K562 (cell line): ENCODE measurements around the gene MRPS18B. TPM values are rescaled to one million over a fixed set of nuclear protein-coding genes. Genes with fewer than 3 reads are reported as not detected.

Experiments
- GTF2A2 ChIP-seq: IDR thresholded peaks from 2 replicates; pipeline ENCODE4 v1.6.1; 2016; ENCODE audit warnings: mild to moderate bottlenecking, missing genetic modification characterization, missing compliant biosample characterization
- KAT7 ChIP-seq: sonication (generic); formaldehyde crosslinking; IDR thresholded peaks from 2 replicates; pipeline ENCODE4 v1.8.0; 2022; ENCODE audit warnings: missing genetic modification reagents, mild to moderate bottlenecking, borderline replicate concordance
- MCM7 ChIP-seq, 2 experiments: fragments of 450-650 bp; IDR thresholded peaks; 2 replicates each; pipeline ENCODE4 v1.6.1; 2016 to 2018
- SMC3 ChIP-seq: conservative IDR thresholded peaks from 2 replicates; pipeline ENCODE4 v1.6.1; 2011; ENCODE audit warnings: low read depth, low read length, improper control_type of control experiment; ENCODE audit not compliant: insufficient read depth
- TEAD2 ChIP-seq: fragments of 450-650 bp; IDR thresholded peaks from 2 replicates; pipeline ENCODE4 v1.6.1; 2016; ENCODE audit warnings: missing genetic modification characterization, control low read depth, missing compliant biosample characterization
- U2AF1 ChIP-seq: fragments of 200-400 bp; formaldehyde crosslinking; optimal IDR thresholded peaks from 2 replicates; pipeline ENCODE3; 2017; ENCODE audit warnings: mild to moderate bottlenecking, low read depth, low read length, moderate library complexity
- ZNF140 ChIP-seq: fragments of 250-450 bp; sonication (Bioruptor Pico); IDR thresholded peaks from 2 replicates; pipeline ENCODE4 v1.8.0; 2021; ENCODE audit warnings: moderate library complexity, mild to moderate bottlenecking, inconsistent platforms
- ZNF263 ChIP-seq: sonication (generic); formaldehyde crosslinking; IDR thresholded peaks from 2 replicates; pipeline ENCODE4 v1.8.0; 2022; ENCODE audit warnings: mild to moderate bottlenecking, missing genetic modification reagents, borderline replicate concordance
- polyA plus RNA-seq, 8 experiments: library from polyadenylated mRNA; depleted of rRNA in 4 of 8; stranded (reverse) in 5 of 8; unstranded in 3 of 8; fragments of >200 nt; fragmentation: Nextera tagmentation in 2 of 8; fragmentation: Illumina TruSeq in 1 of 8; extraction: Ambion mirVana in 2 of 8; extraction: Trizol in 1 of 8; gene quantifications; 2 replicates each; pipeline versions ENCODE4 v1.2.1 to v1.2.3, GENCODE V29; 2011 to 2014; ENCODE audit warnings: inconsistent platforms in 1 of 8, missing spikeins in 1 of 8
- total RNA-seq, 7 experiments: library from RNA; depleted of rRNA in 6 of 7; stranded (reverse); fragments of >200 nt in 6 of 7; fragmentation: Illumina TruSeq in 2 of 7; extraction: Trizol in 2 of 7; gene quantifications; 2 replicates each; pipeline versions ENCODE4 v1.2.1 to v1.2.3, GENCODE V29; 2011 to 2021; ENCODE audit warnings: low replicate concordance in 1 of 7
- TF ChIP-seq, protein P1 (sequence below): fragments of 200-600 bp; sonication (generic); IDR thresholded peaks from one replicate; pipeline ENCODE4 v1.6.1; 2012; ENCODE audit warnings: mild to moderate bottlenecking, low read depth, low read length, inconsistent platforms
- TF ChIP-seq, protein P2 (sequence below): sonication (generic); formaldehyde crosslinking; IDR thresholded peaks from 2 replicates; pipeline ENCODE4 v1.8.1; 2022; ENCODE audit warnings: missing genetic modification reagents
- TF ChIP-seq, protein P3 (sequence below): fragments of 250-450 bp; sonication (Bioruptor Pico); IDR thresholded peaks from 2 replicates; pipeline ENCODE4 v1.5.0; 2021; ENCODE audit warnings: mild to moderate bottlenecking, moderate library complexity

Gene MRPS18B
- total and polyA plus RNA-seq, 9 of the 15 experiments (the other 6 are each of a cell fraction or from before 2014, with no cell fraction given): 132 to 383 (median 178) TPM

DNA sequence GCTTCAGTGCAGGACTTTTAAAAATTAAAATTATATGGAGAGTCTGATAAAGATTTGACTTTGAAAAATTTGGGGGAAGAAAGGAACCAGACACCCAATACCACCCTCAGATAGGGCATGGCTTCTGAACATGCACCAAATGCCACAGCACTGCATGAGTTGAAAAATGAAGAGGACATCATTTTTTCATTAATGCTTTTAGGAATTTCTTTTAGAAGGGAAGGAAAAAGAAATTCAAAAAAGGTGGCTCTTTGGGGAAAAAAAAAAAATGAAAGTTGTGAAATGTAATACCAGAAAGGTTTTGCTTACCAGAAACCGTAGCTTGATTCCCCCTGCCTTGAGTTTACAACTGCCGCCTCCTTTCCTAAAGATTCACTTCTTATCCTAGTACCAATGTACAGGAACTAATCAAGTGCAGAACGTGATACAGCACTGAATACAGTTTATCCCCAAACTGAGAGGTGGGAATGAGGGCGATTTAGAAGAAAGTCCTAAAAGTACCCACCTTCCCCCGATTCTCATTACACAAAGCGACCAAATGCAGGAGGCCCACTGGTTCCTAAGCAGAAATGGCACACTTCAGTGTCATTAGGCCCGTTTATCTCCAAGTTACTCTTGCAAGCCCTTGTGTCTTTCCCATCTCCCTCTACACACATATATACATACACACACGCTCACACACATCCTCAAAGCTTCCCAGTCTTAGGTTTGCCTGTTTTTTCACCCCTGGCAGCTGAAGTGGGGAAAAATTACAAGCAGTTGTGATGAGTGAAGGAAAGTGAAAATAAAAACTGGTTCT lies 3.4 kb upstream of the MRPS18B start (continued):
- no peak for TF ChIP-seq ZNF140 (CRISPR knock-in tag)
- TF ChIP-seq U2AF1: peak; percentile 26
- TF ChIP-seq TEAD2: no peak
- no peak for TF ChIP-seq MCM7 (IDR thresholded peaks at IDR 0.05)
- no peak for TF ChIP-seq GTF2A2
- no peak for TF ChIP-seq SMC3
- TF ChIP-seq, protein P1, sequence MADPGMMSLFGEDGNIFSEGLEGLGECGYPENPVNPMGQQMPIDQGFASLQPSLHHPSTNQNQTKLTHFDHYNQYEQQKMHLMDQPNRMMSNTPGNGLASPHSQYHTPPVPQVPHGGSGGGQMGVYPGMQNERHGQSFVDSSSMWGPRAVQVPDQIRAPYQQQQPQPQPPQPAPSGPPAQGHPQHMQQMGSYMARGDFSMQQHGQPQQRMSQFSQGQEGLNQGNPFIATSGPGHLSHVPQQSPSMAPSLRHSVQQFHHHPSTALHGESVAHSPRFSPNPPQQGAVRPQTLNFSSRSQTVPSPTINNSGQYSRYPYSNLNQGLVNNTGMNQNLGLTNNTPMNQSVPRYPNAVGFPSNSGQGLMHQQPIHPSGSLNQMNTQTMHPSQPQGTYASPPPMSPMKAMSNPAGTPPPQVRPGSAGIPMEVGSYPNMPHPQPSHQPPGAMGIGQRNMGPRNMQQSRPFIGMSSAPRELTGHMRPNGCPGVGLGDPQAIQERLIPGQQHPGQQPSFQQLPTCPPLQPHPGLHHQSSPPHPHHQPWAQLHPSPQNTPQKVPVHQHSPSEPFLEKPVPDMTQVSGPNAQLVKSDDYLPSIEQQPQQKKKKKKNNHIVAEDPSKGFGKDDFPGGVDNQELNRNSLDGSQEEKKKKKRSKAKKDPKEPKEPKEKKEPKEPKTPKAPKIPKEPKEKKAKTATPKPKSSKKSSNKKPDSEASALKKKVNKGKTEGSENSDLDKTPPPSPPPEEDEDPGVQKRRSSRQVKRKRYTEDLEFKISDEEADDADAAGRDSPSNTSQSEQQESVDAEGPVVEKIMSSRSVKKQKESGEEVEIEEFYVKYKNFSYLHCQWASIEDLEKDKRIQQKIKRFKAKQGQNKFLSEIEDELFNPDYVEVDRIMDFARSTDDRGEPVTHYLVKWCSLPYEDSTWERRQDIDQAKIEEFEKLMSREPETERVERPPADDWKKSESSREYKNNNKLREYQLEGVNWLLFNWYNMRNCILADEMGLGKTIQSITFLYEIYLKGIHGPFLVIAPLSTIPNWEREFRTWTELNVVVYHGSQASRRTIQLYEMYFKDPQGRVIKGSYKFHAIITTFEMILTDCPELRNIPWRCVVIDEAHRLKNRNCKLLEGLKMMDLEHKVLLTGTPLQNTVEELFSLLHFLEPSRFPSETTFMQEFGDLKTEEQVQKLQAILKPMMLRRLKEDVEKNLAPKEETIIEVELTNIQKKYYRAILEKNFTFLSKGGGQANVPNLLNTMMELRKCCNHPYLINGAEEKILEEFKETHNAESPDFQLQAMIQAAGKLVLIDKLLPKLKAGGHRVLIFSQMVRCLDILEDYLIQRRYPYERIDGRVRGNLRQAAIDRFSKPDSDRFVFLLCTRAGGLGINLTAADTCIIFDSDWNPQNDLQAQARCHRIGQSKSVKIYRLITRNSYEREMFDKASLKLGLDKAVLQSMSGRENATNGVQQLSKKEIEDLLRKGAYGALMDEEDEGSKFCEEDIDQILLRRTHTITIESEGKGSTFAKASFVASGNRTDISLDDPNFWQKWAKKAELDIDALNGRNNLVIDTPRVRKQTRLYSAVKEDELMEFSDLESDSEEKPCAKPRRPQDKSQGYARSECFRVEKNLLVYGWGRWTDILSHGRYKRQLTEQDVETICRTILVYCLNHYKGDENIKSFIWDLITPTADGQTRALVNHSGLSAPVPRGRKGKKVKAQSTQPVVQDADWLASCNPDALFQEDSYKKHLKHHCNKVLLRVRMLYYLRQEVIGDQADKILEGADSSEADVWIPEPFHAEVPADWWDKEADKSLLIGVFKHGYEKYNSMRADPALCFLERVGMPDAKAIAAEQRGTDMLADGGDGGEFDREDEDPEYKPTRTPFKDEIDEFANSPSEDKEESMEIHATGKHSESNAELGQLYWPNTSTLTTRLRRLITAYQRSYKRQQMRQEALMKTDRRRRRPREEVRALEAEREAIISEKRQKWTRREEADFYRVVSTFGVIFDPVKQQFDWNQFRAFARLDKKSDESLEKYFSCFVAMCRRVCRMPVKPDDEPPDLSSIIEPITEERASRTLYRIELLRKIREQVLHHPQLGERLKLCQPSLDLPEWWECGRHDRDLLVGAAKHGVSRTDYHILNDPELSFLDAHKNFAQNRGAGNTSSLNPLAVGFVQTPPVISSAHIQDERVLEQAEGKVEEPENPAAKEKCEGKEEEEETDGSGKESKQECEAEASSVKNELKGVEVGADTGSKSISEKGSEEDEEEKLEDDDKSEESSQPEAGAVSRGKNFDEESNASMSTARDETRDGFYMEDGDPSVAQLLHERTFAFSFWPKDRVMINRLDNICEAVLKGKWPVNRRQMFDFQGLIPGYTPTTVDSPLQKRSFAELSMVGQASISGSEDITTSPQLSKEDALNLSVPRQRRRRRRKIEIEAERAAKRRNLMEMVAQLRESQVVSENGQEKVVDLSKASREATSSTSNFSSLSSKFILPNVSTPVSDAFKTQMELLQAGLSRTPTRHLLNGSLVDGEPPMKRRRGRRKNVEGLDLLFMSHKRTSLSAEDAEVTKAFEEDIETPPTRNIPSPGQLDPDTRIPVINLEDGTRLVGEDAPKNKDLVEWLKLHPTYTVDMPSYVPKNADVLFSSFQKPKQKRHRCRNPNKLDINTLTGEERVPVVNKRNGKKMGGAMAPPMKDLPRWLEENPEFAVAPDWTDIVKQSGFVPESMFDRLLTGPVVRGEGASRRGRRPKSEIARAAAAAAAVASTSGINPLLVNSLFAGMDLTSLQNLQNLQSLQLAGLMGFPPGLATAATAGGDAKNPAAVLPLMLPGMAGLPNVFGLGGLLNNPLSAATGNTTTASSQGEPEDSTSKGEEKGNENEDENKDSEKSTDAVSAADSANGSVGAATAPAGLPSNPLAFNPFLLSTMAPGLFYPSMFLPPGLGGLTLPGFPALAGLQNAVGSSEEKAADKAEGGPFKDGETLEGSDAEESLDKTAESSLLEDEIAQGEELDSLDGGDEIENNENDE: no peak
- no peak for TF ChIP-seq ZNF263 (CRISPR knock-in tag)
- TF ChIP-seq, protein P2, sequence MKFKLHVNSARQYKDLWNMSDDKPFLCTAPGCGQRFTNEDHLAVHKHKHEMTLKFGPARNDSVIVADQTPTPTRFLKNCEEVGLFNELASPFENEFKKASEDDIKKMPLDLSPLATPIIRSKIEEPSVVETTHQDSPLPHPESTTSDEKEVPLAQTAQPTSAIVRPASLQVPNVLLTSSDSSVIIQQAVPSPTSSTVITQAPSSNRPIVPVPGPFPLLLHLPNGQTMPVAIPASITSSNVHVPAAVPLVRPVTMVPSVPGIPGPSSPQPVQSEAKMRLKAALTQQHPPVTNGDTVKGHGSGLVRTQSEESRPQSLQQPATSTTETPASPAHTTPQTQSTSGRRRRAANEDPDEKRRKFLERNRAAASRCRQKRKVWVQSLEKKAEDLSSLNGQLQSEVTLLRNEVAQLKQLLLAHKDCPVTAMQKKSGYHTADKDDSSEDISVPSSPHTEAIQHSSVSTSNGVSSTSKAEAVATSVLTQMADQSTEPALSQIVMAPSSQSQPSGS (CRISPR knock-in tag): no peak
- peak; percentile 96 for TF ChIP-seq KAT7
- TF ChIP-seq, protein P3, sequence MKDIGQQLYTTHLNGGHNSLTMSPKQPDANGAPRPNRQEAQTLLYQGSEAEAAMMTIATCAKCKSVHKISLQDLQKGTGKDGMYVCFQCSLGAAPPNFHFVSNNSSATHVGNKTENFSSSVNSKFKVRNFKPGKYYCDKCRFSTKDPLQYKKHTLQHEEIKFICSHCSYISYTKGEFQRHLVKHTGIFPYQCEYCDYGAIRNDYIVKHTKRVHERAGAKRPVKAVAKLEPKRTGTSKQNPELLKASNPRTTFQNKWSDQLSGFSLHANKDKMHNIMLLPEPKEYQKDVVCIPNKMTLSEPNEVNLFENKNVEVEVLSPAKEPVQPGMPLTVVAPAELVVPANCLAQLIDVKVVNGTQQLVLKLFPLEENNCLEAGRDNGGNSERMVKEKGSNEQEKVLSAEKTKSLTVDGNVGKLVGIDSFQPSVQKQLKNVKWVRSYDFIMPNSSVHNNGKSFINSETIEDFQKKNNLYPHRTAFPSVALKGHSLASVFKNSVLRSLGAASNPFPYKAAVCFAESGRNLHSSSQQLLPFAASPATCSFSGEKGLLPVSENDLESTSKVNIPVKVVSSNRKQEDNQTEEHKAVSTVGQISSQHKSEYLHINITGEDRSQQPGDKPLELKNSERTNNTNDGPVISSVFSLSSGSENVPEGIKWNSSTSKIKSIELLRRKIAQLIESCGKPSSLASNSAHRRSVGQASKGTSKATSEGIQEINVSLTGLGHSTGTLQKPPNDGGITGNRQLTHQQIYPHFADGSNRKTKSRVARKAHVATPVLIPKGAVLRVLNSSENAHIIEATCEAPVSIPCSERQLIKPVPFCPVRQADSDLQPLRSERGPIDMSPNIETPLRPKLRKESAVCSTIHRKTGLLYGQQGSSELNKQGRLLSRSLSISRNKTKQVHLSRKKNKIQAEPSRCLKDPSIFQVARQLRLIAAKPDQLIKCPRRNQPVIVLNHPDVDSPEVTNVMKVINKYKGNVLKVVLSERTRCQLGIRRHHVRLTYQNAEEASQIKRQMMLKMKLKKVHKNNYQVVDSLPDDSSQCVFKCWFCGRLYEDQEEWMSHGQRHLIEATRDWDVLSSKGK (CRISPR knock-in tag): no peak
